DMS 273 (cell line): Measurements from ENCODE around the gene SMURF1.
"Not testable (repeated sequence)": the region's sequence is repeated elsewhere in the genome, so short reads cannot be mapped to it uniquely, and the experiment has no call there.

Experiments used
- DNase-seq: peaks from one replicate; lab custom pipeline; 2025; ENCODE audit not compliant: unreplicated experiment; lab: John Stamatoyannopoulos, UW

SMURF1 gene

DNA sequence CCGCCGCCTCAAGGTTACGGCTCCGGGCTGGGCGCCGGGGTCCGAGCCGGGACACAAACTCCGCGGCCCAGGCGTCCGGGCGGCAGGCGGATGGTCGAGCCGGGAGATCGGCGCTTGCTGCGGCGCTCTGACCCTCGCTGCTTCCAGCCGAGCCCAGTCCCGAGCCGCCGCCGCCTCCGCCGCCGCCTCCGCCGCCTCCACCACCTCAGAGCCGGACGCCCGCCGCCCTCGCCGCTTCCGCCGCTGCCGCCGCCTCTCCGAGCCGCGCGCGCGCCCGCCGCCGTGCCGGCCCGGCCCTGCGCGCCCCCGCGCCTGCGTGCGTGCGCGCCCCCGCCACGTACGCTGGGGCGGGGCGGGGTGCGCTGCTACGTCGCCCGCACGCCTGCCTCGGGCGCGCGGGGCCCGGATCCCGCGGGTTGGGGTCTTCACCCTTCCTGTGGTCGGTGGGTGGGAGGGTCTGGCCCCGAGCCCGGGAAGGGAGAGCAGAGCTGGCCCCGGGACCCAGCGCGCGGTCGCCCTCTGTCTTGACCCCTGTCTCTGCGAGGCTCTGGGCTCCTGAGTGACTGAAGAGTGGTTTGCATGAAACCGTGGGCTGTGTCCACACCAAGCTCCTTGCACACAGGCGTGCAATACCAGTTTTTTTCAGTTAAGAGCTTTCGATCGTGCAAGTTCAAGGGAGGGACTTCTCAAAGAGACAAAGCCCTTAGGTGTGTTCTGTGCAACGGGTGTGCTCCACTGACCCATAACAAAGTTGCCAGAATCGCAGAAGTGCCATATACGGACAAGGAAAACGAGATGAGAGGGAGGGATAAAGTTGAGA is at the start of gene SMURF1:
TSS of gene SMURF1 (minus strand) at position 256 of the 820 bp plus-strand sequence. CDS start 328 bp downstream, outside the sequence.
- DNase-seq, result peak; percentile 94

DNA sequence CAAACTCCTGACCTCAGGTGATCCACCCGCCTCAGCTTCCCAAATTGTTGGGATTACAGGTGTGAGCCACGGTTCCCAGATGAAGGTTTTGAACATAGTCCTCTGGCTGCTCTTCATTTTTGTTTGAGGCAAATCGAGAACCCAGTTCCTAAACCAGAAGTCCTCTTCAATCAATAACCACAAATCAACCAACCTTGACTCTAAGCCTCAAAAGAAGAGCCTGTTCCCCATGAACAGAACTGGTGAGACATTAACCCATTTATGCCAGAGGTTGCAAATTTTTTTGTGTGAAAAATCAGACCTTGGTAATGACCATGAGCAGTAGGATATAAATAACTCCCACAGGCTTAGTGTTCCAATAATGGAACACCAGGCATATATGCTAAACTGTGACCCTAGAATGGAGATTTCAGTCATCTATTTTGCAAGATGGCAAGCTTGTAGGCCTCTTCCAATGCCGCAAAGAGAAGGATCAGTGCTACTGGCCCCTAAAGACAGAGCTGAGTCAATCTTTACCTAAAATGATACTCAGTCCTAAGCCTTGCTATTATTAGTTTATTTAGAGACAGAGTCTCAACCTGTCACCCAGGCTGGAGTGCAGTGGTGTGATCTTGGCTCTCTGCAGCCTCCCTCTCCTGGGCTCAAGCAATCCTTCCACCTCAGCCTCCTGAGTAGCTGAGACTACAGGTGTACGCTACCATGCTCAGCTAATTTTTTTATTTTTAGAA is 48.1 kb upstream of the SMURF1 start:
- no peak for DNase-seq

DNA sequence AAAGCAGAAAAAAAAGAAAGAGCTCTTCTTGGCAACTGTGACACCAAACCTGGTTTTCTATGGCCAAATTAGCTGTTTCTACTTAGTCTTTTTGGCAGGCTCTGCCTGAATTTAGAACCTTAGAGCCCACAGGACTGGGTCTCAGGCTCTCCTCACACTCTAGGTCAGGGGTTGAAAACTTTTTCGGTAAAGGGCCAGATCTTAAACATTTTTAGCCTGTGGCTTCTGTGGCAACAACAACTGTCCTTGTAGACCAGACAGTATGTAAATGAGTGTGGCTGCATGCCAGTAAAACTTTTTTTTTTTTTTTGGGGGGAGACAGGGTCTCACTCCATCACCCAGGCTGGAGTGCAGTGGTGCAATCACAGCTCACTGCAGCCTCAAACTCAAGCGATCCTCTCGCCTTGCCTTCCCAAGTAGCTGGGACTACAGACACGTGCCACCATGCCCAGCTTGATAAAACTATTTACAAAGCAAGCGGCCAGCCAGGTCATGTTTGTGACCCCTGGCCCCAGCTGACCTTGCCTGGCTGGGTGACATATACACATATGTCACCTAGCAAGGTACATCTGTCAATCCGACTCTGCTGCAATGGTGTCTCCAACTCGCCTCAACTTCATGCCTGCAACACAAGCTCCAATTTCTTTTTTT is 46.6 kb upstream of the SMURF1 start:
- DNase-seq, result no peak

DNA sequence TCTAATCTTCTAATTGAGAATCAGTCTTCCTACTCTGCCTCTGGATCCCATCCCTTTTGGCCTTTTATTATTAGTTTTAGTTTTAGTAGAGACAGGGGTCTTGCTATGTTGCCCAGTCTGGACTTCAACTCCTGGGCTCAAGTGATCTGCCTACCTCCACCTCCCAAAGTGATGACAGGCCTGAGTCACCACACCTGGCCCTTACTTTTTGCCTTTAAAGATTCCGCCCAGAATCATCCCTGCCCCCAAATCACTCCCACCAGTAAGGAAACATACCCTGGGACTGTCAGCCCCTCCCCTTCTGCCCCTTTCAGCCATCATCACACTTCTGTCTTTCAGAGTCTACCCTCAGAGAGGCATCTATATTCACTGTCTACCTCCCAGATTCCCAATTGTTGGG is 45.3 kb upstream of the SMURF1 start:
- no peak for DNase-seq

DNA sequence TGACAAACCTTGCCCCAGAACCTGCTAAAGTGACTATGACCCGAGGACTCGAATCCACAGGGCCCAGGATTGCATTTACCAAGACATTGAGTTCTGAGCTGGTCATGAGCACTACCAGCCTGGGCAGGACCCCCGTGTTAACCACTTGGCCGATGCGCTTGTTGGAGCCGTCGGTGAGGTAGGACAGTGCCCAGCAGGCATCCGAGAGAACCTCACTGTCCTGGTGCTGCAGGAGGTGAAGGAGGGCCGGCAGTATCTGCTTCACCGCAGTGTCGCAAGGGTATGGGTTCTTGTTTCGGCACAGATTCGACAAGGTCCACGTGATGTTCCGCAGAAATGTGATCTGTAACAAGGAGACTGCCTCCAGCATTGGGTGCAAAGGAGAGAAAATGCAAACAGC is 44.3 kb upstream of the SMURF1 start:
- DNase-seq, result no peak

DNA sequence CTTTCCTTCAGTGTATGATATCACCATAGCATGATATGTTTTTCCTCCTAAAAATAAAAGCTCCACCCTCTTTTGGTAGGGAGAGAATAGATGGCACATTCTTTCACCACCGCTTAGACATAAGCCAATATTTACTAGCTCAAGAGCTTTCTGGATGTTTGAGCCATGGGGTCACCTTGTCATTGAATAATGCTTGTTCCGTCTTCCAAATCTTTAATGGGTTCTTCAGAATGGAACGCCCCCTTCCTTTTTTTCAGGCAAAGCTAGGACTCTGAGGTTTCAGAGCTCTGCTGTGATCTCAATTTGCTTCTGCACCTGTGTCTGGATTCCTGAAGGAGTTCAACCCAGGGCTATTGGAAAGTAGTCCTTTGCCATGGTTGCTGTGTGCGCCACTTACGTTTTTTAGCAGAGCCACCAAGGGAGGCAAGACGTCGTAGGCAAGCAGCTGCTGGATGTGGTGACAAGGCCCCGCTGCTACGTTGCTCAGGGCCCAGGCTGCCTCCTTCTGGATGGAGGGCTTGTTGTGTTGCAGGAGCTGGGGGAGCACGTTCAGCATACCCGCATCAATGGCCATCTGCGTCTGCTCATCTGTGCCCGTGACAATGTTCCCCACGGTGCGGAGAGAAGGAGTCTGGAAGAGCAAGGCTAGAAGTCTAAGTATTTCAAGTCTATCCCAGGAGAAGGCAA is 40.8 kb upstream of the SMURF1 start:
- no peak for DNase-seq

DNA sequence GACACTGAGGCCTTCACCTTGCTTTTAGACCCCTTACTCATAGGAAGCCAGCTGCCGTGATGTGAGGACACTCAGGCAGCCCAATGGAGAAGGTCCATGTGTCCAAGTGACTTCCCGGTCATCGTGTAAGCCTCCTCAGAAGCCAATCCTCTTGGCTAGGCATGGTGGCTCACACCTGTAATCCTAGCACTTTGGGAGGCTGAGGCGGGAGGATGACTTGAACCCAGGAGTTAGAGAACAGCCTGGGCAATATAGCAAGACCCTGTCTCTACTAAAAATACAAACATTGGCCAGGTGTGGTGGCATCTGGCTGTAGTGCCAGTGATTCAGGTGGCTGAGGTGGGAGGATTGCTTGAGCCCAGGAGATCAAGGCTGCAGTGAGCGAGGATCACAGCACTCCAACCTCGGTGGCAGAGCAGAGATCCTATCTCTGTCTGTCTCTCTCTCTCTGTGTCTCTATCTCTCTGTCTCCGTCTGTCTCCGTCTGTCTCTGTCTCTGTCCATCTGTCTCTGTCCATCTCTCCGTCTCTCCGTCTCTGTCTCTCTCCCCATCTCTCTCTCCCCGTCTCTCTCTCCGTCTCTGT is 36.3 kb upstream of the SMURF1 start:
- DNase-seq, result no peak

DNA sequence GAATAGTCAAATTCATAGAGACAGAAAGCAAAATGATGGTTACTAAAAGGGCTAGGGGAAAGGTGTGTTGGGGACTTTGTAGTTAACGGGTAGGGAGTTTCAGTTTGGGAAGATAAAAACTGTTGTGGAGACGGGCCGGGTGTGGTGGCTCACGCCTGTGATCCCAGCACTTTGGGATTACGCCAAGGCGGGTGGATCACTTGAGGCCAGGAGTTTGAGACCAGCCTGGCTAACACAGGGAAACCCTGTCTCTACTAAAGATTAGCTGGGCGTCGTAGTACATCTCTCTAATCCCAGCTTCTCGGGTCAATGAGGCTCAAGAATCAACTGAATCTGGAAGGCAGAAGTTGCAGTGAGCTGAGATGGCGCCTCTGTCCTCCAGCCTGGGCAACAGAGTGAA is 33.3 kb upstream of the SMURF1 start:
- DNase-seq, result no peak

DNA sequence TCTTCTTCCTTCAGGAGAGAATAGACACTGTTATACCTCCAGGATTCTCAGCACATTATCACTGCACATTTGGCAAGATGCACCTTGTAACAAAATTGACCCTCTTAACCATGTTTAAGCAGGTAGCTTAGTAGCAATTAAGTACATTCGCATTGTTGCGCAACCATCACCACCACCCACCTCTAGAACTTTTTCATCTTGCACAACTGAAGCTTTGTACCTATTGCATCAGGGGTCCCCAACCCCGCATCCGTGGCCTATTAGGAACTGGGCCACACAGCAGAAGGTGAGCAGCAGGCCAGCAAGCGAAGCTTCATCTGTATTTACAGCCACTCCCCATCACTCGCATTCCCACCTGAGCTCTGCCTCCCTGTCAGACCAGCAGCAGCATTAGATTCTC is 29.9 kb upstream of the SMURF1 start:
- no peak for DNase-seq

DNA sequence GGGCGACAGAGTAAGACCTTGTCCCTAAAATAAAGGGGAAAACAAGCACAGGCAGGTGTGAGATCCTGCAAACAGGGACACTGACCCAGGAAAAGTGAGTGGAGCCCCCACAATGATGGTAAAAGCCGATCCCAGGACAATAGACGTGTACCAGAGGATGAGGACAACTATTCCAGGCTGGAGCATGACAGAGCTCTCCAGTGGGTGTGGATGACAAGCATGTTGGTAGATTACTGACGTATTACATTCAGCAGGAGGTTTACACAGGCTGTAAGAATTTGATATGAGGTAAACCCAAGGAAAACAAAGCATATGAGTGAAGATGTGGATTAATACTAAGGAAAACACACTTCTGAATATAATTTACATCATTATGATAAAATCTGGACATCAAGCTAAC is 27.8 kb upstream of the SMURF1 start:
- no peak for DNase-seq

DNA sequence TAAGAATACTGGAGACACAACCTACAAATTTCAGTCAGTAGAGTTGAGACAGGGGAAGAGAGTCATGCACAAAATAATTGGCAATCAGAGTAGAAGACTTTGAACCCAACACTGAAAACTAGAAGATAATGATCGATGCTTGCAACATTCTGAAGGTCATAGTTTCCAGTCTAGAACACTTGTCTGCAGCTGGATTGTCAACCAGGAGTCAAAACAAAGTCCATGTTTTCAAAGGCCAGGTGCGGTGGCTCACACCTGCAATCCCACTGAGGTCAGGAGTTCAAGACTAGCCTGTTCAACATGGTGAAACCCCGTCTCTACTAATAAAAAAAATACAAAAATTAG is 26.8 kb upstream of the SMURF1 start:
- no peak for DNase-seq

DNA sequence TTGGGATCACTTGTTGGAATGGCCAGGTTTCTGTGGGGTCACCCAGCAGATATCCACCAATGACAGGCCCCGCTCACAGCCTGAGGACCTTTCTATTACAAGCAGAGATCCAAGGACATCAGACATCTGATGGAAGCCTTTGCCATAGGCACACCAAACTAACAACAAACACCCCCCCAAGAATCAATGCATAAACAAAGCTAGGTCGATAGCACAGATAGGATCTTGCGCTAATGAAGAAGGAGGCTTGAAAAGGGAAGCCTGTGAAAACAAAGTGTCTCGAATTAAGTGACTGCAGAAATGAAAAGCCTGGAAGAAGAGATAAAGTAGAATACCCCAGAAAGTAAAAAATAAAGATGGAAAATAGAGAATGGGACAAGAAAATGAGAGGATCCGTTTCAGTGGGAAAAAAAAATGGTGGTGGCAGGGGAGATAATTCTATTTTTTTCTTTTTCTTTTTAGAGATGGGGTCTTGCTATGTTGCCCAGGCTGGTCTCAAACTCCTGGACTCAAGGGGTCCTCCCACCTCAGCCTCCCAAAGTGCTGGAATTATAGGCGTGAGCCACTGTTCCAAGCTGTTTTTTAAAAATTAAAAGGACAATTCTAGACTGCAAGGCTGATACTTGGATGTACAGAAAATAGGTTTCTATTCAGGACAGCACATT is 26.3 kb upstream of the SMURF1 start:
- no peak for DNase-seq

DNA sequence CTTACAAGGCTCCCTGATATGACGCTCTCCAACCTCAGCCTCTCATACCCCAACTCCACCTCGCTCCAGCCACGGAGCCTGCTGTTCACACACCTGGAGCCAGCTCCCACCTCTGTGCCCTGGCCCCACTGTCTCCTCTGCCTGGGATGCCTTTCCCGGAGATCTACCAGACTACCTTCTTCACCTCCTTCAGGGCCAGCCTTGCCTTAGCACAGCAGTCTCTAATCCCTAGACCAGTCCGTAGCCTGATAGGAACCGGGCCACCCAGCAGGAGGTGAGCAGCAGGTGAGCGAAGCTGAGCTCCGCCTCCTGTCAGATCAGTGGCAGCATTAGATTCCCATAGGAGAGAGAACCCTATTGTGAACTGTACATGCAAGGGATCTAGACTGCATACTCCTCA is 23.2 kb upstream of the SMURF1 start:
- DNase-seq, result no peak

DNA sequence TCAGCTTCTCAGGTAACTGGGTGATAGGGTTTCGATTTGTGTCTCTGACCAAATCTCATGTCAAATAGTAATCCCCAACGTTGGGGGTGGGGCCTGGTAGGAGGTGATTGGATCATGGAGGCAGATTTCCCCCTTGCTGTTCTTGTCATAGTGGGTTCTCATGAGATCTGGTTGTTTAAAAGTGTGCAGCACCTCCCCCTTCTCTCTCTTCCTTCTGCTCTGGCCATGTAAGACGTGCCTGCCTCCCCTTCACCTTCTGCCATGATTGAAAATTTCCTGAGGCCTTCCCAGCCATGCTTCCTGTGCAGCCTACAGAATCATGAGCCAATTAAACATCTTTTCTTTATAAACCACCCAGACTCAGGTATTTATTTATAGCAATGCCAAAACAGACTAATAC is 21.9 kb upstream of the SMURF1 start:
- no peak for DNase-seq

DNA sequence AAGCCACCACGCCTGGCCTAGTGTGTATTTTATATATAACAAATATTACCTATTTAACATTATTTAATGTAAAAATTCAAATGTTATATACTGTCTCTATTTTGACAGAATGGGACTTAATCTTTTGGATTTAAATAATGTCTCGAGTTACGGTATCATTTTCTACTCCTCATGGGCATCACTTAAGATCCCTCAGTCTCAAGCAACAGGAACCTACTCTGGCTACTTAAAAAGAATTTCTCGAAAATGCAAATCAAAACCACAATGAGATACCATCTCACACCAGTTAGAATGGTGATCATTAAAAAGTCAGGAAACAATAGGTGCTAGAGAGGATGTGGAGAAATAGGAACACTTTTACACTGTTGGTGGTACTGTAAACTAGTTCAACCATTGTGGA is 19.8 kb upstream of the SMURF1 start:
- DNase-seq, result not testable (repeated sequence)

DNA sequence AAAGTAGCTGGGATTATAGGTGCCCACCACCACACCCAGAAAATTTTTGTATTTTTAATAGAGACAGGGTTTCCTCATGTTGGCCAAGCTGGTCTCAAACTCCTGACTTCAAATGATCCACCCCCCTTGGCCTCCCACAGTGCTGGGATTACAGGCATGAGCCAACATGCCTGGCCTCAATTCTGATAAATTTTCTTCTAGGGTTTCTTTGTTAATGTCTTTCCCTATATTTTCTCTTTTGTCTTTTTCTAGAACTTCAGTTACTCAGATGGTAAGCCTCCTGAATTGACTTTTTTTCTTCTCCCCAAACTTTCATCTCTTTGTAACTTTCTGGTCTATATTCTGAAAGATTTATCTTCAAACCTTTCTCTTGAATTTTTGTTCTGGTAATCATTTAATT is 12.7 kb upstream of the SMURF1 start:
- no peak for DNase-seq

DNA sequence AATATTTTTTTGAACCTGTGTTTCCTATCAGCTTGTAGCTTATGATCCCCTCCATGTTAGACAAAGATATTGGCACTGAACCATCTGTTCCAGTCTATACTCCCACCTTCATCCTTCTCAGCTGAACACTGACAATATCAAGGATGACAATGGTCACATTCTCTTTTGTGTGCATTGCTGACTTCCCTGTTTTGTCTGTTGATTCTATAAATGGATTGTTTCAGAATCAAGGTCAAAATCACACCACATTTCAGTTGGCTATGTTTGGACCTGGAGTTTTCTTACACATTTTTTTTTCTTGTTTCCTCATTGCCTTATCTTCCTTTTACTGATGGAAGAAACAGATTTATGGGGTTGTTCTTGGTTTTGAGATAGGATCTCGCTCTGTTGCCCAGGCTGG is 11.3 kb upstream of the SMURF1 start:
- no peak for DNase-seq

DNA sequence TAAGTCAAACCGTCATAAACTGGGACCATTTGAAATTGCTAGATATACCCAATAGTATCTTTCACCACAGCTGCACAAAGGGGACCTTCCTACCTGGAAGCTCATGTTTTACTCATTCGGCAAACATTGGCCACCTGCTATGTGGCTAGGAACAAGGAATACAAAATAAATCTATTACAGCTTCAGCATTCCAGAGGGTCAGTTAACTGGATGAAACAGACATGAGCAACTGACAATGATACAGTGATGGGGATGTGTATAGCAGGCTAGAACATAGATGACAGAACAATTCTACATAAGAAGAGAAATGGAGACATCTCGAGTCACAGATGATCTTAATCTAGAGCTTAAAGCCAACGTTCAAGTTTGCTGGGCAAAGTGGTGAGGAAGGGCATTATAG is 3.1 kb upstream of the SMURF1 start:
- DNase-seq, result no peak

DNA sequence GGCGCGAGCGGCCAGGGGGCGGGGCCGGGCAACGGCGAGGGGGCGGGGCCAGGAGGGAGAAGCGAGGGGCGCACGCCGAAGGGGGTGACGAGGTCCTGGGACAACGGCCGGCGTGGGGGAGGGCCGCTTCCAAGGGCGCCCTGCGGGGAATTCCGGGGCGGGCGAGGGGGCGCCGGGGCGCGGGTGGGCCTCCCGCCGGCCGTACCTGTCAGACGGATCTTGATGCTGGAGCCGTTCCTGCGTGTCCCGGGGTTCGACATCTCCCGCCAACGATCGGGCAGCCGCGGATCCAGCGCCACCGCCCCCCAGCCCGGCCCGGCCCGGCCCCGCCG is 421 bp downstream of the SMURF1 start:
- no peak for DNase-seq

DNA sequence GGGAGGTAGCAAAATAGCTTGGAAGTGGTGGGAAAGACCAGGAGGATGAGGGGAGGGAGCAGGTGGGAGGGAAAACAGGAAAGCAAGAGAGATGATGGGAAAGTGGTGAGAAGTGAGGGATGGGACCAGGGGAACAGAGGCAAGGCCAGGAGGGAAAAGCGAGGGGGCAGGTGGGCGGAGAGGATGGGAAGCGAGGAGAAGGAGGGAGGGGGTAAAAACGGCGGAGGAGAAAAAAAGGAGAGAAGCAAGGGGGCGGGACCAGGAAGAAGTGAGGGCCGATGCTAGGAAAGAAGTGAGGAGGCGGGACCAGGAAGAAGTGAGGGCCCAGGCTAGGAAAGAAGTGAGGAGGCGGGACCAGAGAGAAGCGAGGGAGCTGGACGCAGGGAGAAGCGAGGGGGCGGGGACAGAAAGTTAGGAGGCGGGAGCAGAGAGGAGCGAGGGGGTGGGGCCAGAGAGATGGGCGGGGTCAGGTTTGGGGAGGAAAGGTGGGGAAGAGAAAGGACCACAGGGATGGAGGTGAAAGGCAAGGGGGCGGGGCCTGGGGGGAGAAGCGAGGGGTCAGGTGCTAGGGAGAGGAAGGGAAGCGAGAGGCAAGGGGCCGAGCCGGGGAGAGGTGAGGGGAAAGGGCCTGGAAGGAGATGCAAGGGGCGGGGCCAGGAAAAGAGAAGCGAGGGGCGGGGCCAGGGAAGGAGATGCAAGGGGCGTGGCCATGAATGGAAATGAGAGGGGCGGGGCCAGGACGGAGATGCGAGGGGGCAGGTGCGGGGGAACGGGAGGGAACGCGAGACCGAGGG is 984 bp downstream of the SMURF1 start:
- peak; percentile 95 for DNase-seq
